Panc1 (cell line): ENCODE results near the gene KRT7. TPM values are rescaled to one million over a fixed set of nuclear protein-coding genes. Genes with fewer than 3 reads are reported as not detected.
"Not testable (repeated sequence)": the region's sequence is repeated elsewhere in the genome, so short reads cannot be mapped to it uniquely, and the experiment has no call there.

Source experiments
- ATAC-seq: fragments of 200-7000 bp; cut with Tn5 transposase; 2 replicates; pipeline ENCODE4 v1.9.1; 2020; ENCODE audit warnings: mild to moderate bottlenecking, moderate library complexity
- BruUV-seq: library from RNA; stranded (reverse); fragments of 400-500 nt; replicated peaks from 2 replicates; lab custom pipeline; 2021; lab: Mats Ljungman, UMichigan
- CTCF ChIA-PET: fragments of 300-600 bp; sonication (Branson Sonifier 250); formaldehyde crosslinking; loops from one replicate; lab custom pipeline; 2022; ENCODE audit warnings: antibody characterized with exemption; lab: Charles Lee
- POLR2A ChIA-PET: fragments of 300-600 bp; sonication (Branson Sonifier 250); formaldehyde crosslinking; loops from one replicate; lab custom pipeline; 2022; ENCODE audit warnings: antibody characterized with exemption; lab: Charles Lee
- DNase-seq: peaks from one replicate; pipeline ENCODE4 v3.0.0-alpha.2; 2010; ENCODE audit warnings: low read depth, low spot score
- H3K27ac ChIP-seq: 2 replicates; pipeline ENCODE4 v1.5.1; 2011; ENCODE audit warnings: mild to moderate bottlenecking, low read length, inconsistent platforms
- H3K27me3 ChIP-seq: fragments of 200-500 bp; sonication (Bioruptor generic); 2 replicates; pipeline ENCODE4 v1.6.0; 2014; ENCODE audit warnings: low read length, inconsistent platforms; ENCODE audit not compliant: control insufficient read depth, insufficient read depth
- H3K36me3 ChIP-seq: fragments of 200-500 bp; sonication (Bioruptor generic); 2 replicates; pipeline ENCODE4 v1.5.1; 2014; ENCODE audit warnings: inconsistent platforms, mild to moderate bottlenecking, low read length, moderate library complexity; ENCODE audit not compliant: control insufficient read depth, insufficient read depth
- H3K4me1 ChIP-seq: 2 replicates; pipeline ENCODE4 v1.5.1; 2011; ENCODE audit warnings: inconsistent platforms, mild to moderate bottlenecking, low read length, moderate library complexity; ENCODE audit not compliant: control insufficient read depth, insufficient read depth
- H3K4me3 ChIP-seq, 2 experiments: 2 replicates each; pipeline ENCODE4 v1.5.1; 2011 to 2012; ENCODE audit warnings: low read depth in 2 of 2, low read length in 2 of 2, mild to moderate bottlenecking in 2 of 2, inconsistent platforms in 1 of 2, moderate library complexity in 1 of 2
- H3K9me3 ChIP-seq: fragments of 200-500 bp; sonication (Bioruptor generic); 2 replicates; pipeline ENCODE4 v1.5.1; 2014; ENCODE audit warnings: low read depth, mild to moderate bottlenecking, inconsistent platforms, low read length, moderate library complexity; ENCODE audit not compliant: control insufficient read depth, insufficient read depth
- POLR2AphosphoS5 ChIP-seq: IDR thresholded peaks from 2 replicates; pipeline ENCODE4 v1.6.1; 2012; ENCODE audit warnings: mild to moderate bottlenecking, low read depth, low read length, moderate library complexity
- SIN3A ChIP-seq: IDR thresholded peaks from 2 replicates; pipeline ENCODE4 v1.6.1; 2012; ENCODE audit warnings: low read depth, mild to moderate bottlenecking, low read length, moderate library complexity, borderline replicate concordance; ENCODE audit not compliant: insufficient read depth
- TCF7L2 ChIP-seq: IDR thresholded peaks from 2 replicates; pipeline ENCODE4 v1.6.1; 2011; ENCODE audit warnings: mild to moderate bottlenecking, low read depth, low read length, inconsistent platforms
- in situ Hi-C: cut with HindIII; loops from 2 replicates; pipeline ENCODE4 v1.10.0; 2016; ENCODE audit warnings: low sequenced_read_pairs, low pct_unique_long_range_greater_than_20kb
- intact Hi-C: fragments of 100-400 bp; cut with micrococcal nuclease; formaldehyde crosslinking; loops from one replicate; pipeline ENCODE4 v1.10.0; 2022; ENCODE audit not compliant: unreplicated experiment
- total RNA-seq: library from RNA; stranded (reverse); gene quantifications from one replicate; pipeline ENCODE4 v1.2.1, GENCODE V29; 2021; ENCODE audit not compliant: unreplicated experiment
- TF ChIP-seq, protein P1 (sequence below): fragments of 450-650 bp; IDR thresholded peaks from 2 replicates; pipeline ENCODE4 v1.5.1; 2017; ENCODE audit warnings: mild to moderate bottlenecking
- TF ChIP-seq, protein P2 (sequence below), 2 experiments: IDR thresholded peaks; 2 replicates each; pipeline ENCODE4 v1.6.1; 2011 to 2012; ENCODE audit warnings: low read depth in 2 of 2, control low read depth in 1 of 2, low read length in 1 of 2, mild to moderate bottlenecking in 1 of 2, moderate library complexity in 1 of 2; ENCODE audit not compliant: insufficient read depth in 1 of 2

KRT7 gene
- total RNA-seq, 1 experiment from 2014 or later, result 16.8 TPM

GRCh38 chr12:52290483-52291134 is 57.6 kb downstream of the KRT7 start:
- H3K27me3 ChIP-seq, H3K36me3 ChIP-seq, in situ Hi-C loops, POLR2A ChIA-PET, BruUV-seq, ATAC-seq, CTCF ChIA-PET, H3K4me3 ChIP-seq, intact Hi-C loops, H3K27ac ChIP-seq, DNase-seq, H3K9me3 ChIP-seq, H3K4me1 ChIP-seq: not testable (repeated sequence)

- DNase-seq (no peak), ATAC-seq (no peak)
- H3K36me3 ChIP-seq, result no peaks in the 10 kb centered on the region
- no peaks in the 10 kb centered on the region for H3K9me3 ChIP-seq
- ChIA-PET CTCF (interaction anchor here (0.5 kb wide), 1 partner anchor 8 kb away, joined by 3 read pairs; no protein-coding TSS in a partner anchor), POLR2A (no interaction called here)
- in situ Hi-C loops (no loop called here), intact Hi-C loops (no loop called here)
- no TSS peak for BruUV-seq
- H3K4me3 ChIP-seq, result no peak within 1 kb of the TSS
- H3K4me1 ChIP-seq, result no peaks in the 10 kb centered on the region
- no peak within 1 kb of the TSS for H3K27ac ChIP-seq
- H3K27me3 ChIP-seq, result no peaks in the 10 kb centered on the region
- no peak for TF ChIP-seq POLR2AphosphoS5
- TF ChIP-seq TCF7L2, result no peak
- TF ChIP-seq, protein P1, sequence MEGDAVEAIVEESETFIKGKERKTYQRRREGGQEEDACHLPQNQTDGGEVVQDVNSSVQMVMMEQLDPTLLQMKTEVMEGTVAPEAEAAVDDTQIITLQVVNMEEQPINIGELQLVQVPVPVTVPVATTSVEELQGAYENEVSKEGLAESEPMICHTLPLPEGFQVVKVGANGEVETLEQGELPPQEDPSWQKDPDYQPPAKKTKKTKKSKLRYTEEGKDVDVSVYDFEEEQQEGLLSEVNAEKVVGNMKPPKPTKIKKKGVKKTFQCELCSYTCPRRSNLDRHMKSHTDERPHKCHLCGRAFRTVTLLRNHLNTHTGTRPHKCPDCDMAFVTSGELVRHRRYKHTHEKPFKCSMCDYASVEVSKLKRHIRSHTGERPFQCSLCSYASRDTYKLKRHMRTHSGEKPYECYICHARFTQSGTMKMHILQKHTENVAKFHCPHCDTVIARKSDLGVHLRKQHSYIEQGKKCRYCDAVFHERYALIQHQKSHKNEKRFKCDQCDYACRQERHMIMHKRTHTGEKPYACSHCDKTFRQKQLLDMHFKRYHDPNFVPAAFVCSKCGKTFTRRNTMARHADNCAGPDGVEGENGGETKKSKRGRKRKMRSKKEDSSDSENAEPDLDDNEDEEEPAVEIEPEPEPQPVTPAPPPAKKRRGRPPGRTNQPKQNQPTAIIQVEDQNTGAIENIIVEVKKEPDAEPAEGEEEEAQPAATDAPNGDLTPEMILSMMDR, result no peak
- TF ChIP-seq, protein P2, sequence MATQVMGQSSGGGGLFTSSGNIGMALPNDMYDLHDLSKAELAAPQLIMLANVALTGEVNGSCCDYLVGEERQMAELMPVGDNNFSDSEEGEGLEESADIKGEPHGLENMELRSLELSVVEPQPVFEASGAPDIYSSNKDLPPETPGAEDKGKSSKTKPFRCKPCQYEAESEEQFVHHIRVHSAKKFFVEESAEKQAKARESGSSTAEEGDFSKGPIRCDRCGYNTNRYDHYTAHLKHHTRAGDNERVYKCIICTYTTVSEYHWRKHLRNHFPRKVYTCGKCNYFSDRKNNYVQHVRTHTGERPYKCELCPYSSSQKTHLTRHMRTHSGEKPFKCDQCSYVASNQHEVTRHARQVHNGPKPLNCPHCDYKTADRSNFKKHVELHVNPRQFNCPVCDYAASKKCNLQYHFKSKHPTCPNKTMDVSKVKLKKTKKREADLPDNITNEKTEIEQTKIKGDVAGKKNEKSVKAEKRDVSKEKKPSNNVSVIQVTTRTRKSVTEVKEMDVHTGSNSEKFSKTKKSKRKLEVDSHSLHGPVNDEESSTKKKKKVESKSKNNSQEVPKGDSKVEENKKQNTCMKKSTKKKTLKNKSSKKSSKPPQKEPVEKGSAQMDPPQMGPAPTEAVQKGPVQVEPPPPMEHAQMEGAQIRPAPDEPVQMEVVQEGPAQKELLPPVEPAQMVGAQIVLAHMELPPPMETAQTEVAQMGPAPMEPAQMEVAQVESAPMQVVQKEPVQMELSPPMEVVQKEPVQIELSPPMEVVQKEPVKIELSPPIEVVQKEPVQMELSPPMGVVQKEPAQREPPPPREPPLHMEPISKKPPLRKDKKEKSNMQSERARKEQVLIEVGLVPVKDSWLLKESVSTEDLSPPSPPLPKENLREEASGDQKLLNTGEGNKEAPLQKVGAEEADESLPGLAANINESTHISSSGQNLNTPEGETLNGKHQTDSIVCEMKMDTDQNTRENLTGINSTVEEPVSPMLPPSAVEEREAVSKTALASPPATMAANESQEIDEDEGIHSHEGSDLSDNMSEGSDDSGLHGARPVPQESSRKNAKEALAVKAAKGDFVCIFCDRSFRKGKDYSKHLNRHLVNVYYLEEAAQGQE (IDR thresholded peaks at IDR 0.05; ENCODE audit: insufficient read depth in 1 of 2, low read depth in 2 of 2, low read length in 1 of 2), result no peak
- TF ChIP-seq SIN3A, result no peak
Measured at GRCh38 chr12:52291267-52291935, 58.4 kb downstream of the KRT7 start, which contains the start of gene KRT81. Gene KRT81 (minus strand): TSS chr12:52291534. CDS start chr12:52291465, 69 bp downstream.

GRCh38 chr12:52293926-52294325 is 60.9 kb downstream of the KRT7 start:
- no peaks in the 10 kb centered on the region for H3K9me3 ChIP-seq
- ATAC-seq (no peak), DNase-seq (no peak)
- intact Hi-C loops (no loop called here), in situ Hi-C loops (no loop called here)
- no peaks in the 10 kb centered on the region for H3K27me3 ChIP-seq
- H3K4me3 ChIP-seq, result no peak overlapping the region
- H3K27ac ChIP-seq, result no peak overlapping the region
- TF ChIP-seq, protein P1, result no peak
- no peak for TF ChIP-seq SIN3A
- TF ChIP-seq, protein P2 (IDR thresholded peaks at IDR 0.05; ENCODE audit: insufficient read depth in 1 of 2, low read depth in 2 of 2, low read length in 1 of 2), result no peak
- TF ChIP-seq TCF7L2, result no peak
- no peak for TF ChIP-seq POLR2AphosphoS5
- ChIA-PET CTCF (no interaction called here), POLR2A (no interaction called here)
- no TSS peak for BruUV-seq
- no peaks in the 10 kb centered on the region for H3K4me1 ChIP-seq
- no peaks in the 10 kb centered on the region for H3K36me3 ChIP-seq
